GM19455 (cell line): Measurements from ENCODE around the gene DNAJC24.

Experiments used
- ATAC-seq: cut with Tn5 transposase; IDR thresholded peaks from one replicate; pipeline ENCODE4 v1.9.1; 2021; ENCODE audit not compliant: unreplicated experiment

The DNAJC24 gene

DNA sequence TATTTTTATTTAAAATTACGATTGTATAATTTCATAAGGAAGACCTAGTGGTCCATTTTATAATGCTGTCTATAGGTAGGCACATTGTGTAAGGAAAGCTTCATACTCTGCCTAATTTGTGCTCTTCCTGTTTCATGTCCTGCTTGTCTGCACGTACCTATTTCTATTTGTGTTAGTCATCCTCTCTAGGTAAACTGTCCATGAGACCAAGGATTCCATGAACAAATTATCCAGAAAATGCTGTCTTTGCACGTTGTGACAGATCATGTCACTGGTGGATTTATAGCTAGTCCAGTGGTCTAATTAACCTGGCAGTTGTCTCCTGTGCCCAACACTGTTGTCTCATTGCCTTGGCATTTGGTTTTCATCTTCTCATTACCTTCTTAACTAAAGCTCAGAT is 44.7 kb downstream of the DNAJC24 start:
- no peak for ATAC-seq

- ATAC-seq = no peak
Observed at GRCh38 chr11:31415435-31415834, 45.8 kb downstream of the DNAJC24 start.

GRCh38 chr11:31417357-31417756 is 47.7 kb downstream of the DNAJC24 start:
- ATAC-seq = no peak

DNA sequence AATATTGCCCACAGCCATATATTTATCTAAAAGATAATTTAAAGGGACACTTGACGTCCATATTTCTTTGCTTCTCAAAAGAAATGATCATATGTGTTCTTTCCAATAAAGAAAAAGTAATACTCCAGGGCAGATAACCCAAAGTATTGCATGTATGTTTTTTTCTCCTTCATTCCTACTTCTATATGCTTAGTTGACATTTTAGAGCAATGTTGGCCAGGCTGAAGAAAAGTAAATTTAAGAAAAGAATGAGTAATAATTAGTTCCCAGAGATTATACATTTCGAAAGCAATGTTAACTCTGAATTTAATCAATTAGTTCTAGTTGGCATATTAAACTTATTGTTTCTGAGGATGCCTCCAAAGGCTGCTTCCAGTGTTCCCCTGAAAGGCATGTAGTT is 48.2 kb downstream of the DNAJC24 start:
- no peak for ATAC-seq

DNA sequence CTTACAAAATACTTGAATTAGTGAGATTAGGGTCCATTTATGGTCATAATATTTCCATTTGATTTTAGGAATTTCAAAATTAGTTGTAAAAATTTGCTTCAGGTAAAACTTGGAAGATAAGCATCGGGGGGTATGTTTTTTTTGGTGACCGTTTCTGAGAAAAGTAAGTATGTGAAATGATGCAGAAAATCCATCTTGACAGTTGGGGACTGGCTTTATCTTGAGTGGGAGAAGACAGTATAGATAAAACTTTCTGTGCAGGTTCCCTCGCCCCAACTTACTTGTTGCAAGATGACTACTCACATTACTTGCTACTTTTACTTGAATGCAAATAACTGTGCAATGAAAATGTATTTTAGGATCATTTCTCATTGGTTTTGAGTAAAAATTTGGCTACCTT is 49.5 kb downstream of the DNAJC24 start:
- ATAC-seq = no peak

- no peak for ATAC-seq
Observed at GRCh38 chr11:31419669-31420068, 50.0 kb downstream of the DNAJC24 start.

DNA sequence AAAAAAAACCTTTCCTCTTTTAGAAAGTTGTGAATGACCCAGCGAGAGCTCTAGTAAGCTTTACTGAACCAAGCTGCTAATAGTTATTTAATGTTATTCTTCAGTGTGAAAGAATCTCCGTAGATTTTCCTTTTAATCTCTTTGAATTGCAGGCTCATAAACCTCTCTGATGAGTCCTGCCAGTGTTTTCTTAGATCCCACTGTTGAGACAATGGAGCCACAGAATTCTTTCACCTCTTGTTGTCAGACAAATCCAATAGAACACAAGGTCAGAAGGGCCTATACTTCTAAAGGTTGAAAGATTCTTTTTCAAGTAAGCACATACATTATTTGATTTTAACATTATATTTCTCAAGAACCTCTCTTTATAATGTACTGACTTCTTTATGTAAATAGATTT is 52.2 kb downstream of the DNAJC24 start:
- ATAC-seq = no peak

- ATAC-seq = no peak
Observed at GRCh38 chr11:31422703-31423102, 53.0 kb downstream of the DNAJC24 start.

- ATAC-seq = no peak
Observed at GRCh38 chr11:31424652-31425051, 55.0 kb downstream of the DNAJC24 start.

DNA sequence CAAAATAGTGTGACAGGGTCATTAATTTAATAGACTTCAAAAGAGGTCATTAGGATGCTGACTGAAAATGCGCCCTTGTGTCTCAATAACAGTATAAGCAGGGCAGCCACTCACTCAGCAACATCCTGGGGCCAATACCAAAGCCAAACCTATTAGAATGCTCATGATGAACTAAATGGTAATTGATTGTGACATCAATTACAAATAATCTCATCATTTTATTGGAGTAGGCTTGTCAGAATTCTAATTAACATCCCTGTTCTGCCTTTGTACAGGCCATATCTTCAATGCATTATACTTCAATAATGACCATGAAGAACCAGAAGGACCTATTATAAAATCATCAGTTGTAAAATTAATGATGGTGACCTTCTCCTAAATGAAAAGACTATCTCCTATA is 64.2 kb downstream of the DNAJC24 start:
- no peak for ATAC-seq

DNA sequence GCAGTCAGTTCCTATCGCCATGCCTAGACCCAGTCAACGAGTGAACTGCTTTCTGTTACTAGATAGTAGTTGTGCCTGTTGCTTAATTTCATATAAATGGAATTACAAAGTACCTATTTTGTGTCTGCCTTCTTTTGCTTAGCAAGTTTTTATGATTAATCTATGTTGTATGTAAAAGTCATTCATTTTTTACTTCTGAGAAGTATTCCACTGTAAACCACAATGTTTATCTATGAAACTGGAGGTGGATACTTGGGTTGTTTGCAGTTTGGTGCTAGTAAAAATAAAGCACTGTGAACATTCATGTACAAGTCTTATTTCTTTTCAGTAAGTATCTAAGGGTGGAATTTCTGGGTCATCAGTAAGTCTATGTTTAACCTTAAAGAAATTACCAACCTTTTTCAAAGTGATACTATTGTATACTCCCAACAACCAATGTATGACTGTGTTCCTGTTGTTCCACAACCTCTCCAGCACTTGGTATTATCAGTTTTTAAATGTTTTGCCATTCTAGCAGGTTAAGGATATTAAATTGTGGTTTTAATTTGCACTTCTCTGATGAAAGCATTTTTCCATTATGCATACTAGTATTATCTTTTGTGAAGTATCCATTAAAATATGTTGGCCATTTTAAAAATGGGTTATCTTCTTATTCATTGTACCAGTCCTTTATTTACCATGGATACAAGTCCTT is 68.2 kb downstream of the DNAJC24 start:
- no peak for ATAC-seq

- ATAC-seq = no peak
Observed at GRCh38 chr11:31441296-31441695, 71.6 kb downstream of the DNAJC24 start.

- no peak for ATAC-seq
Observed at GRCh38 chr11:31442086-31442485, 72.4 kb downstream of the DNAJC24 start.

GRCh38 chr11:31443802-31444201 is 74.1 kb downstream of the DNAJC24 start:
- ATAC-seq = no peak

GRCh38 chr11:31445621-31446020 is 76.0 kb downstream of the DNAJC24 start:
- ATAC-seq = no peak

- no peak for ATAC-seq
Observed at GRCh38 chr11:31449040-31449439, 79.4 kb downstream of the DNAJC24 start.

- ATAC-seq = no peak
Observed at GRCh38 chr11:31450841-31451240, 81.2 kb downstream of the DNAJC24 start.

- no peak for ATAC-seq
Observed at GRCh38 chr11:31455177-31455576, 85.5 kb downstream of the DNAJC24 start.

DNA sequence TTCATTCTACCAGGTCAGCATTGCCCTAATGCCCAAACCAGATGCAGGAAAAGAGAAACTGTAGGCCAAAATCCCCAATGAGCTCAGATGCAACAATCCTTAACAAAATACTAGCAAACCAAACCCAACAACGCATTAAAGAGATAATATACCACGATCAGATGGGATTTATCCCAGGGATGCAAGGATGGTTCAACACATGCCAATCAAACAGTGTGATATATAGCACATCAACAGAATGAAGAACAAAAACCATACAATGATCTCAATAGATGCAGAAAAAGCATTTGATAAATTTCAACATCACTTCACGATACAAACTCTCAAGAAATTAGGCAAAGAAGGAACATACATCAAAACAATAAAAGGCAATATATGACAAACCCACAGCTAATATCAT is 94.8 kb downstream of the DNAJC24 start:
- no peak for ATAC-seq

DNA sequence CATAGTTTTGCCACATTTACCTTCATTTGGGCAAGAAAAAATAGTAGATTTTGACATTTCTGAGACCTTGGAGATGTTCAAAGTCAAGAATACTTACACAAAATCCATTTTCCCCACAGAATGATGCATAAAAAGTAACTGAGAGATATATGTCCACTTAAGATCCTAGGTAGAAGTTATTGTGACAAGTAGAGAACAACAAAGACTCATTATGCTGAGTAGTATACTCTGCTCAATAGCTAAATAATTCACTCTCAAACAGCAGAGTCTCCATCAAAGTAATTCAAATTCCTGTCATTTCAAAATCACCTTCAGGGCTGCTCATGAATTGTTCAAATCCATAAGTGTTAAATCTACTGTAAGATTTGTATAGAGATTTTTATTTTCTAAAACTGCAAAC is 104.4 kb downstream of the DNAJC24 start:
- ATAC-seq = no peak

- ATAC-seq = no peak
Observed at GRCh38 chr11:31477528-31478222, 108.0 kb downstream of the DNAJC24 start.

- no peak for ATAC-seq
Observed at GRCh38 chr11:31478223-31478590, 108.5 kb downstream of the DNAJC24 start.

- no peak for ATAC-seq
Observed at GRCh38 chr11:31479066-31479465, 109.4 kb downstream of the DNAJC24 start.
